HUES48 (cell line): ENCODE measurements around the gene OPCML.

Experiments
- H3K27ac ChIP-seq: one replicate; pipeline ENCODE4 v1.7.0; 2013; ENCODE audit warnings: low read depth, low read length, inconsistent platforms
- H3K27me3 ChIP-seq: 2 replicates; pipeline ENCODE4 v1.6.1; 2013; ENCODE audit warnings: mild to moderate bottlenecking, low read length; ENCODE audit not compliant: control insufficient read depth, insufficient read depth
- H3K36me3 ChIP-seq: 2 replicates; pipeline ENCODE4 v1.6.1; 2013; ENCODE audit warnings: low read length; ENCODE audit not compliant: control insufficient read depth, insufficient read depth
- H3K4me1 ChIP-seq: 2 replicates; pipeline ENCODE4 v1.6.1; 2013; ENCODE audit warnings: mild to moderate bottlenecking, low read length; ENCODE audit not compliant: control insufficient read depth, insufficient read depth
- H3K4me3 ChIP-seq: 2 replicates; pipeline ENCODE4 v1.5.1; 2013; ENCODE audit warnings: mild to moderate bottlenecking, low read depth, low read length
- H3K9ac ChIP-seq: 2 replicates; pipeline ENCODE4 v1.6.1; 2013; ENCODE audit warnings: mild to moderate bottlenecking, low read depth, low read length, moderate library complexity
- H3K9me3 ChIP-seq: 2 replicates; pipeline ENCODE4 v1.6.1; 2013; ENCODE audit warnings: low read length; ENCODE audit not compliant: control insufficient read depth, insufficient read depth

OPCML gene

GRCh38 chr11:132444911-132445310 lies 1087.4 kb downstream of the OPCML start:
- Histone ChIP-seq H3K27ac (no peak overlapping the region), H3K36me3 (no peaks in the 10 kb centered on the region), H3K4me3 (no peak overlapping the region), H3K9ac (no peak overlapping the region), H3K27me3 (no peaks in the 10 kb centered on the region), H3K9me3 (no peaks in the 10 kb centered on the region), H3K4me1 (no peaks in the 10 kb centered on the region)

- Histone ChIP-seq H3K27me3 (no peaks in the 10 kb centered on the region), H3K9ac (no peak overlapping the region), H3K9me3 (no peaks in the 10 kb centered on the region), H3K36me3 (no peaks in the 10 kb centered on the region), H3K4me3 (no peak overlapping the region), H3K4me1 (no peaks in the 10 kb centered on the region), H3K27ac (no peak overlapping the region)
Observed at GRCh38 chr11:132439711-132440255, 1092.5 kb downstream of the OPCML start.

- no peak overlapping the region for H3K27ac ChIP-seq
- H3K4me1 ChIP-seq = no peaks in the 10 kb centered on the region
- H3K27me3 ChIP-seq = no peaks in the 10 kb centered on the region
- H3K9me3 ChIP-seq = no peaks in the 10 kb centered on the region
- H3K9ac ChIP-seq = no peak overlapping the region
- H3K4me3 ChIP-seq = no peak overlapping the region
- no peaks in the 10 kb centered on the region for H3K36me3 ChIP-seq
Observed at GRCh38 chr11:132438418-132438817, 1093.9 kb downstream of the OPCML start.

- H3K9ac ChIP-seq = no peak overlapping the region
- no peaks in the 10 kb centered on the region for H3K4me1 ChIP-seq
- H3K4me3 ChIP-seq = no peak overlapping the region
- H3K27ac ChIP-seq = no peak overlapping the region
- no peaks in the 10 kb centered on the region for H3K9me3 ChIP-seq
- H3K27me3 ChIP-seq = no peaks in the 10 kb centered on the region
- H3K36me3 ChIP-seq = no peaks in the 10 kb centered on the region
Observed at GRCh38 chr11:132430429-132431062, 1101.8 kb downstream of the OPCML start.

GRCh38 chr11:132429685-132430084 lies 1102.6 kb downstream of the OPCML start:
- no peaks in the 10 kb centered on the region for H3K9me3 ChIP-seq

GRCh38 chr11:132427611-132428010 lies 1104.7 kb downstream of the OPCML start:
- no peaks in the 10 kb centered on the region for H3K9me3 ChIP-seq
- no peaks in the 10 kb centered on the region for H3K27me3 ChIP-seq

More at GRCh38 chr11:132429685-132430084, 1102.6 kb downstream of the OPCML start:
- Histone ChIP-seq H3K27me3 (no peaks in the 10 kb centered on the region), H3K9ac (no peak overlapping the region), H3K36me3 (no peaks in the 10 kb centered on the region), H3K4me1 (no peaks in the 10 kb centered on the region), H3K27ac (no peak overlapping the region), H3K4me3 (no peak overlapping the region)

GRCh38 chr11:132424433-132424832 lies 1107.9 kb downstream of the OPCML start:
- H3K9ac ChIP-seq = no peak overlapping the region
- no peaks in the 10 kb centered on the region for H3K4me1 ChIP-seq
- H3K9me3 ChIP-seq = no peaks in the 10 kb centered on the region
- no peaks in the 10 kb centered on the region for H3K36me3 ChIP-seq
- no peak overlapping the region for H3K4me3 ChIP-seq
- no peaks in the 10 kb centered on the region for H3K27me3 ChIP-seq
- H3K27ac ChIP-seq = no peak overlapping the region

More at GRCh38 chr11:132427611-132428010, 1104.7 kb downstream of the OPCML start:
- no peak overlapping the region for H3K27ac ChIP-seq
- no peak overlapping the region for H3K4me3 ChIP-seq
- H3K4me1 ChIP-seq = no peaks in the 10 kb centered on the region
- H3K36me3 ChIP-seq = no peaks in the 10 kb centered on the region
- no peak overlapping the region for H3K9ac ChIP-seq

- no peak overlapping the region for H3K4me3 ChIP-seq
- H3K27me3 ChIP-seq = no peaks in the 10 kb centered on the region
- no peaks in the 10 kb centered on the region for H3K4me1 ChIP-seq
- no peaks in the 10 kb centered on the region for H3K36me3 ChIP-seq
- no peak overlapping the region for H3K27ac ChIP-seq
- no peak overlapping the region for H3K9ac ChIP-seq
- no peaks in the 10 kb centered on the region for H3K9me3 ChIP-seq
Observed at GRCh38 chr11:132423266-132423665, 1109.0 kb downstream of the OPCML start.

- H3K27ac ChIP-seq = no peak overlapping the region
- no peaks in the 10 kb centered on the region for H3K9me3 ChIP-seq
- H3K36me3 ChIP-seq = no peaks in the 10 kb centered on the region
- H3K4me3 ChIP-seq = no peak overlapping the region
- no peaks in the 10 kb centered on the region for H3K27me3 ChIP-seq
- no peaks in the 10 kb centered on the region for H3K4me1 ChIP-seq
- H3K9ac ChIP-seq = no peak overlapping the region
Observed at GRCh38 chr11:132422722-132423121, 1109.6 kb downstream of the OPCML start.

- H3K4me1 ChIP-seq = no peaks in the 10 kb centered on the region
Observed at GRCh38 chr11:132421555-132421954, 1110.7 kb downstream of the OPCML start.

GRCh38 chr11:132414451-132414850 lies 1117.8 kb downstream of the OPCML start:
- H3K27ac ChIP-seq = no peak overlapping the region
- peaks cover 6% of the 10 kb centered on the region; the same call in 1 of the 2 replicates for H3K4me1 ChIP-seq
- peaks cover 3% of the 10 kb centered on the region; the same call in 1 of the 2 replicates for H3K27me3 ChIP-seq
- no peaks in the 10 kb centered on the region for H3K36me3 ChIP-seq
- no peak overlapping the region for H3K9ac ChIP-seq
- no peak overlapping the region for H3K4me3 ChIP-seq
- H3K9me3 ChIP-seq = no peaks in the 10 kb centered on the region

More at GRCh38 chr11:132421555-132421954, 1110.7 kb downstream of the OPCML start:
- H3K36me3 ChIP-seq = no peaks in the 10 kb centered on the region
- H3K27ac ChIP-seq = no peak overlapping the region
- H3K27me3 ChIP-seq = no peaks in the 10 kb centered on the region
- H3K9me3 ChIP-seq = no peaks in the 10 kb centered on the region
- no peak overlapping the region for H3K4me3 ChIP-seq
- H3K9ac ChIP-seq = no peak overlapping the region
